ENCODE results near the gene CCDC110. TPM values are rescaled to one million over a fixed set of nuclear protein-coding genes. Genes with fewer than 3 reads are reported as not detected.

The CCDC110 gene
- total and polyA plus RNA-seq, 7 donors = 0.69 to 9.3 (median 1.6) TPM

DNA sequence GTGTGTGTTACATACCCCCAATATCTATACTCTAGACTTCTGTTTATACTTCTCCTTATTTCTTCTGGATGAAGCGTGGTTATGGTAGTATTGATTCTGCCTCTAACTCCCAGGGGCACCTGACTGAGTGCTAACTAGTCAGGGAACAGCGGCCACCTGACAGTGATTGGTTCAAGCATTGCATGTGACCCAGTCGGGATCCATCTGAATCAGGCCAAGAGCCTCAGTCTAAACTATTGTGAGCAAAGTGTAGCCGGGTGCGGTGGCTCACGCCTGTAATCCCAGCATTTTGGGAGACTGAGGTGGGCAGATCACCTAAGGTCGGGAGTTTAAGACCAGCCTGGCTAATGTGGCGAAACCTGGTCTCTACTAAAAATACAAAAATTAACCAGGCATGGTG is 10.0 kb downstream of the CCDC110 start:
- no peak overlapping the region for H3K4me3 ChIP-seq
- no peak for TF ChIP-seq POLR2A (IDR thresholded peaks at IDR 0.05)
- no peak for TF ChIP-seq EP300 (IDR thresholded peaks at IDR 0.05)
- no peak for TF ChIP-seq POLR2AphosphoS5 (IDR thresholded peaks at IDR 0.05)
- TF ChIP-seq, protein P1, sequence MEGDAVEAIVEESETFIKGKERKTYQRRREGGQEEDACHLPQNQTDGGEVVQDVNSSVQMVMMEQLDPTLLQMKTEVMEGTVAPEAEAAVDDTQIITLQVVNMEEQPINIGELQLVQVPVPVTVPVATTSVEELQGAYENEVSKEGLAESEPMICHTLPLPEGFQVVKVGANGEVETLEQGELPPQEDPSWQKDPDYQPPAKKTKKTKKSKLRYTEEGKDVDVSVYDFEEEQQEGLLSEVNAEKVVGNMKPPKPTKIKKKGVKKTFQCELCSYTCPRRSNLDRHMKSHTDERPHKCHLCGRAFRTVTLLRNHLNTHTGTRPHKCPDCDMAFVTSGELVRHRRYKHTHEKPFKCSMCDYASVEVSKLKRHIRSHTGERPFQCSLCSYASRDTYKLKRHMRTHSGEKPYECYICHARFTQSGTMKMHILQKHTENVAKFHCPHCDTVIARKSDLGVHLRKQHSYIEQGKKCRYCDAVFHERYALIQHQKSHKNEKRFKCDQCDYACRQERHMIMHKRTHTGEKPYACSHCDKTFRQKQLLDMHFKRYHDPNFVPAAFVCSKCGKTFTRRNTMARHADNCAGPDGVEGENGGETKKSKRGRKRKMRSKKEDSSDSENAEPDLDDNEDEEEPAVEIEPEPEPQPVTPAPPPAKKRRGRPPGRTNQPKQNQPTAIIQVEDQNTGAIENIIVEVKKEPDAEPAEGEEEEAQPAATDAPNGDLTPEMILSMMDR (IDR thresholded peaks at IDR 0.05) = no peak
- intact Hi-C loops (cut with DNase I) = no loop called here
- no peaks in the 10 kb centered on the region for H3K4me1 ChIP-seq
- H3K27ac ChIP-seq = no peak overlapping the region
- 95 to 96% methylated on average over 8 of the region's 8 CpGs for WGBS, 2 donors
- H3K27me3 ChIP-seq = no peaks in the 10 kb centered on the region
- DNase-seq = no peak
- no peaks in the 10 kb centered on the region for H3K9me3 ChIP-seq
- no peaks in the 10 kb centered on the region for H3K36me3 ChIP-seq

DNA sequence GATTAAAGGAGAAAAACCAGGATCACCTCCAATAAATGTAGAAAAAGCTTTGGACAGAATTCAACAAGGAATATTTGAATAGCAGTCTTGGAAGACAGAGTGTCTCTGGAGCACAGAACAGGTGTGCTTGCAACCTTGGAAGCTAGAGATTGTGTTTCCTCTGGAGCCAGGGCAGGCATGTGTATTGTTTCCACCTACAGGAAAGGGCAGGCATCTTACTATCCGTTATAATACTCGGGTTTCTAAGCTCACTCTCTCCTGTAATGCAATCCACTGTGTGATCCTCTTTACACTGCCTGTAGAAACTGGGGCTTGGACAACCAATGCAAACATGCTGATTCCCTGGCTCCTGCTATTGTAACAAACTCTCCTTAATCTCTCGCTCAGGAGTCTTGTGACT is 14.4 kb downstream of the CCDC110 start:
- no peaks in the 10 kb centered on the region for H3K27me3 ChIP-seq
- WGBS, 2 donors = 56 to 59% methylated on average over 3 of the region's 3 CpGs

DNA sequence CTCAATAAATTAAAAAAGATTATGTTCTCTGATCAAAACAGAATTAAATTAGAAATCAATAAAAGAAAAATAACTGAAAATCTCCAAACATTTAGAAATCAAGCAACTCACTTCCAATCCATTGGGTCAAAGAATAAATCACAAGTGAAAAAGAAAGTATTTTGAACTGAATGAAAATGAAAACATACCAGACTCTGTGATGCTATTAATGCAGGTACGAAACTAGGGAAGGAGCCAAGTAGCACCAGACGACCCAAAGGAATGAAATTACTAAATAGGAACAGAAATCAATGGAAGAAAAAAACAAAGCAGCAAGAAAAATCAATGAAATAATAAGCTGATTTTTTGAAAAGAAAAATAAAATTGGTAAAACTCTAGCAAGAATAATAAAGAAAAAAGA is 15.4 kb downstream of the CCDC110 start:
- Histone ChIP-seq H3K4me3 (no peak overlapping the region), H3K27me3 (no peaks in the 10 kb centered on the region), H3K36me3 (no peaks in the 10 kb centered on the region), H3K9me3 (no peaks in the 10 kb centered on the region), H3K27ac (no peak overlapping the region), H3K4me1 (no peaks in the 10 kb centered on the region)
- 45 to 67% methylated on average over 2 of the region's 2 CpGs for WGBS, 2 donors
- intact Hi-C loops (cut with DNase I) = no loop called here
- DNase-seq = no peak
- TF ChIP-seq, protein P1 (IDR thresholded peaks at IDR 0.05) = no peak
- TF ChIP-seq POLR2A (IDR thresholded peaks at IDR 0.05) (no peak), EP300 (IDR thresholded peaks at IDR 0.05) (no peak), POLR2AphosphoS5 (IDR thresholded peaks at IDR 0.05) (no peak)

More for the DNA sequence above, 14.4 kb downstream of the CCDC110 start:
- no peaks in the 10 kb centered on the region for H3K36me3 ChIP-seq
- no peak overlapping the region for H3K27ac ChIP-seq
- no peaks in the 10 kb centered on the region for H3K4me1 ChIP-seq
- intact Hi-C loops (cut with DNase I) = no loop called here
- TF ChIP-seq, protein P1 (IDR thresholded peaks at IDR 0.05) = no peak
- TF ChIP-seq POLR2A (IDR thresholded peaks at IDR 0.05) (no peak), EP300 (IDR thresholded peaks at IDR 0.05) (no peak), POLR2AphosphoS5 (IDR thresholded peaks at IDR 0.05) (no peak)
- no peaks in the 10 kb centered on the region for H3K9me3 ChIP-seq
- no peak overlapping the region for H3K4me3 ChIP-seq
- DNase-seq = no peak

DNA sequence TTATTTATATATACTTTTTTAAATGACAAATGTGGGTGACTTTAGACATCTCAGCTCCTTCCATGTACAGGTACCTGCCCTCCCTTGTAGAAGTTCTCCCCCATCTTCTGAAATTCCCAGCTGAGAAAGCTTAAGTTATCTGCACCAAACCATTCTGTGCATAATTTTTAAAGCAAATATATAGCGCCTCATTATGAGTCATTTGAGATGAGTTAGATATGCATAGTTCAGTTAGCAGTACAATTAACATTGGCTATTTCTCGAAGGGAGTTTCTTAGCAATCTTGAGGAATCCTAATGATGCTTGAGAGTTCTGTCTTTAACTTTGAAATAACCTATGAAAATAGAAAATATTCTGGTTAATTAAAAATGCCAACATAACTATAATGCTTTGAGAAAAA is 26.3 kb downstream of the CCDC110 start:
- Histone ChIP-seq H3K36me3 (no peaks in the 10 kb centered on the region), H3K4me1 (no peaks in the 10 kb centered on the region), H3K9me3 (no peaks in the 10 kb centered on the region), H3K27ac (no peak overlapping the region), H3K4me3 (no peak overlapping the region), H3K27me3 (no peaks in the 10 kb centered on the region)
- intact Hi-C loops (cut with DNase I) = no loop called here
- TF ChIP-seq, protein P1 (IDR thresholded peaks at IDR 0.05) = no peak
- DNase-seq = no peak
- WGBS, 2 donors = 89 to 91% methylated on average over 2 of the region's 2 CpGs

DNA sequence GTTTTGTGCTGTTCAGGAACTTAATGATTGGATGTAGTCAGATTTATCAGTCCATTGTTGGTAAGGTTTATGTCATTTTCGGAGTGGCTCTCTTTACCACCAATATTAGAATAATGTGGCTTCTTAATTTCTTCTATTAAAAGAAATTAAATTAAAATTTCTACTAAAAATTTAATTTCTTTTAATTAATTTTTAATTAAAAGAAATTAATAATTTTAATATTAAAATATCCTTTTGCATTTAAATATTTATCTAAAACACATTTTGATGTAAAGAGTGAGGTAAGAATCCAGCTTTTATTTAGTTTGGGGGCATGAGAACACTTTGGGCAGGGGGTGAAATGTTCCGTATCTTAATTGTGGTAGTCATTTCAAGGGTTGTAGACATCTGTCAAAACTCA is 30.1 kb downstream of the CCDC110 start:
- DNase-seq = no peak
- Histone ChIP-seq H3K4me3 (no peak overlapping the region), H3K4me1 (no peaks in the 10 kb centered on the region), H3K27ac (no peak overlapping the region), H3K9me3 (no peaks in the 10 kb centered on the region), H3K36me3 (no peaks in the 10 kb centered on the region), H3K27me3 (no peaks in the 10 kb centered on the region)
- no peak for TF ChIP-seq POLR2AphosphoS5 (IDR thresholded peaks at IDR 0.05)
- TF ChIP-seq POLR2A (IDR thresholded peaks at IDR 0.05) = no peak
- TF ChIP-seq, protein P1 (IDR thresholded peaks at IDR 0.05) = no peak
- no peak for TF ChIP-seq EP300 (IDR thresholded peaks at IDR 0.05)
- intact Hi-C loops (cut with DNase I) = no loop called here
- 89 to 93% methylated on average over 2 of the region's 2 CpGs for WGBS, 2 donors
